Spleen (tissue), 7 donors: Measurements from ENCODE around the gene PTGDR2.

Experiments used
- POLR2A ChIP-seq, 3 donors: fragments of 450-650 bp; IDR thresholded peaks; one replicate each; pipeline ENCODE4 v1.5.1; 2017; ENCODE audit warnings: antibody characterized with exemption in 3 of 3, mild to moderate bottlenecking in 1 of 3
- POLR2AphosphoS5 ChIP-seq, 3 donors: sonication (generic); formaldehyde crosslinking; IDR thresholded peaks; one replicate each; pipeline ENCODE4 v1.5.1; 2017; ENCODE audit warnings: antibody characterized with exemption in 3 of 3
- TF ChIP-seq, protein P1 (sequence below), 11 experiments: fragments of 200-600 bp in 7 of 11; fragments of 450-650 bp in 4 of 11; sonication (generic) in 4 of 11; IDR thresholded peaks in 8 of 11; conservative IDR thresholded peaks in 3 of 11; 1 replicate in 7 of 11; 2 replicates in 4 of 11; pipeline versions ENCODE4 v1.4.0 to v1.8.0; 2016 to 2021; ENCODE audit warnings: antibody characterized with exemption in 11 of 11, inconsistent platforms in 4 of 11, mild to moderate bottlenecking in 1 of 11
- donor health status: DM: no; HTN: no; CAD: no; lungs with moderate emphysema.
- donor health status: DM: no; HTN: no; CAD: no.
- donor health status: DM: no; HTN: no; CAD: no.

DNA sequence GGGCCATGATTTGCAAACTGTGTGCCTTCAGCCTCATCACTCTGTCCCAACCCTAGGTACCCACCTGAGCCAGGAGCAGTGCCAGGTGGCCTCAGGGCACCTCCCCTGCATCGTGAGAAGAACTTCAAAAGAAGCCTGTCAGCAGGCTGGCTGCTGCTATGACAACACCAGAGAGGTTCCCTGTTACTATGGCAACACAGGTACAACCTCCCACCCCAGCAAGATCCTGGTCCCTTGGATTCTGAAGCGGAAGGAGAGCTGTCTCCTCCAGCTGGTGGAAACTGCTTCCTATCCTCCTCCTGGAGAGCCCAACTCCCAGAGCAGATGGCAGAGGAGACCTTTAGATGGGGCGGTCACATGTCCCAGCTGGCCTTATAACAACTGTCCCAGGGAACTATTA is 14.5 kb upstream of the PTGDR2 start:
- TF ChIP-seq, protein P1, sequence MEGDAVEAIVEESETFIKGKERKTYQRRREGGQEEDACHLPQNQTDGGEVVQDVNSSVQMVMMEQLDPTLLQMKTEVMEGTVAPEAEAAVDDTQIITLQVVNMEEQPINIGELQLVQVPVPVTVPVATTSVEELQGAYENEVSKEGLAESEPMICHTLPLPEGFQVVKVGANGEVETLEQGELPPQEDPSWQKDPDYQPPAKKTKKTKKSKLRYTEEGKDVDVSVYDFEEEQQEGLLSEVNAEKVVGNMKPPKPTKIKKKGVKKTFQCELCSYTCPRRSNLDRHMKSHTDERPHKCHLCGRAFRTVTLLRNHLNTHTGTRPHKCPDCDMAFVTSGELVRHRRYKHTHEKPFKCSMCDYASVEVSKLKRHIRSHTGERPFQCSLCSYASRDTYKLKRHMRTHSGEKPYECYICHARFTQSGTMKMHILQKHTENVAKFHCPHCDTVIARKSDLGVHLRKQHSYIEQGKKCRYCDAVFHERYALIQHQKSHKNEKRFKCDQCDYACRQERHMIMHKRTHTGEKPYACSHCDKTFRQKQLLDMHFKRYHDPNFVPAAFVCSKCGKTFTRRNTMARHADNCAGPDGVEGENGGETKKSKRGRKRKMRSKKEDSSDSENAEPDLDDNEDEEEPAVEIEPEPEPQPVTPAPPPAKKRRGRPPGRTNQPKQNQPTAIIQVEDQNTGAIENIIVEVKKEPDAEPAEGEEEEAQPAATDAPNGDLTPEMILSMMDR (IDR thresholded peaks at IDR 0.05 in 8 of 11, conservative IDR thresholded peaks at IDR 0.05 in 3 of 11), result no peak
- TF ChIP-seq POLR2A (IDR thresholded peaks at IDR 0.05), result no peak
- TF ChIP-seq POLR2AphosphoS5 (IDR thresholded peaks at IDR 0.05), result no peak
